Fibroblast of lung (primary cell): Measurements from ENCODE around the gene MEG3. TPM values are rescaled to one million over a fixed set of nuclear protein-coding genes. Genes with fewer than 3 reads are reported as not detected.

Experiments
- DNase-seq, 2 donors: peaks; one replicate each; pipeline versions ENCODE4 v3.0.0 to v3.0.0-alpha.2; 2010; ENCODE audit warnings: low read depth in 2 of 2
- H2AFZ ChIP-seq: 2 replicates; pipeline ENCODE4 v1.5.1; 2012; ENCODE audit warnings: low read length, control low read depth, inconsistent platforms
- H3K27ac ChIP-seq: 2 replicates; pipeline ENCODE4 v1.5.1; 2011; ENCODE audit warnings: low read length, control low read depth; ENCODE audit not compliant: insufficient read depth
- H3K27me3 ChIP-seq: 2 replicates; pipeline ENCODE4 v1.5.1; 2011; ENCODE audit warnings: mild to moderate bottlenecking, low read length; ENCODE audit not compliant: control insufficient read depth, insufficient read depth
- H3K36me3 ChIP-seq: 2 replicates; pipeline ENCODE4 v1.5.1; 2011; ENCODE audit warnings: low read length; ENCODE audit not compliant: control insufficient read depth, insufficient read depth
- H3K4me1 ChIP-seq: 2 replicates; pipeline ENCODE4 v1.5.1; 2011; ENCODE audit warnings: low read length; ENCODE audit not compliant: control insufficient read depth, insufficient read depth; ENCODE audit errors: extremely low read depth
- H3K4me2 ChIP-seq: 2 replicates; pipeline ENCODE4 v1.5.1; 2011; ENCODE audit warnings: low read length, control low read depth; ENCODE audit not compliant: insufficient read depth; ENCODE audit errors: extremely low read depth
- H3K4me3 ChIP-seq, 4 experiments: fragments of 200-600 bp in 1 of 4; sonication (generic) in 1 of 4; replicated peaks in 1 of 4; 2 replicates each; pipeline ENCODE4 v1.5.1; 2011 to 2016; ENCODE audit warnings: low read length in 4 of 4, low read depth in 3 of 4, mild to moderate bottlenecking in 3 of 4, control low read depth in 2 of 4, inconsistent platforms in 1 of 4, mixed read lengths in 1 of 4; ENCODE audit not compliant: insufficient read depth in 1 of 4; ENCODE audit errors: control extremely low read depth in 1 of 4
- H3K79me2 ChIP-seq: 2 replicates; pipeline ENCODE4 v1.5.1; 2012; ENCODE audit warnings: mild to moderate bottlenecking, low read length, inconsistent platforms; ENCODE audit not compliant: control insufficient read depth, insufficient read depth
- H3K9ac ChIP-seq: 2 replicates; pipeline ENCODE4 v1.5.1; 2011; ENCODE audit warnings: mild to moderate bottlenecking, low read length, control low read depth; ENCODE audit not compliant: insufficient read depth
- H3K9me3 ChIP-seq: 2 replicates; pipeline ENCODE4 v1.5.1; 2012; ENCODE audit warnings: low read depth, low read length; ENCODE audit not compliant: control insufficient read depth, insufficient read depth
- H4K20me1 ChIP-seq: 2 replicates; pipeline ENCODE4 v1.5.1; 2011; ENCODE audit warnings: low read length; ENCODE audit not compliant: control insufficient read depth, insufficient read depth; ENCODE audit errors: extremely low read depth
- EZH2 ChIP-seq: IDR thresholded peaks from 2 replicates; pipeline ENCODE4 v1.5.1; 2012; ENCODE audit warnings: low read length, control low read depth, mild to moderate bottlenecking; ENCODE audit errors: missing control alignments
- polyA plus RNA-seq, 2 donors: library from polyadenylated mRNA; depleted of rRNA in 1 of 2; stranded (reverse) in 1 of 2; unstranded in 1 of 2; fragments of >200 nt; gene quantifications; 2 replicates each; pipeline ENCODE4 v1.2.1, GENCODE V29; 2011 to 2012; ENCODE audit warnings: missing spikeins in 1 of 2
- total RNA-seq: library from RNA; depleted of rRNA; stranded (reverse); fragments of >200 nt; gene quantifications from 2 replicates; pipeline ENCODE4 v1.2.1, GENCODE V29; 2014
- TF ChIP-seq, protein P1 (sequence below), 2 donors: IDR thresholded peaks in 1 of 2; conservative IDR thresholded peaks in 1 of 2; 1 replicate in 1 of 2; 2 replicates in 1 of 2; pipeline ENCODE4 v1.5.1; 2011 to 2012; ENCODE audit warnings: low read length in 2 of 2, control low read depth in 1 of 2, inconsistent platforms in 1 of 2, low read depth in 1 of 2, mild to moderate bottlenecking in 1 of 2

Gene MEG3
- total and polyA plus RNA-seq, 2 donors (not counting 1 experiment from before 2014, with no cell fraction given) = 104 to 182 TPM

DNA sequence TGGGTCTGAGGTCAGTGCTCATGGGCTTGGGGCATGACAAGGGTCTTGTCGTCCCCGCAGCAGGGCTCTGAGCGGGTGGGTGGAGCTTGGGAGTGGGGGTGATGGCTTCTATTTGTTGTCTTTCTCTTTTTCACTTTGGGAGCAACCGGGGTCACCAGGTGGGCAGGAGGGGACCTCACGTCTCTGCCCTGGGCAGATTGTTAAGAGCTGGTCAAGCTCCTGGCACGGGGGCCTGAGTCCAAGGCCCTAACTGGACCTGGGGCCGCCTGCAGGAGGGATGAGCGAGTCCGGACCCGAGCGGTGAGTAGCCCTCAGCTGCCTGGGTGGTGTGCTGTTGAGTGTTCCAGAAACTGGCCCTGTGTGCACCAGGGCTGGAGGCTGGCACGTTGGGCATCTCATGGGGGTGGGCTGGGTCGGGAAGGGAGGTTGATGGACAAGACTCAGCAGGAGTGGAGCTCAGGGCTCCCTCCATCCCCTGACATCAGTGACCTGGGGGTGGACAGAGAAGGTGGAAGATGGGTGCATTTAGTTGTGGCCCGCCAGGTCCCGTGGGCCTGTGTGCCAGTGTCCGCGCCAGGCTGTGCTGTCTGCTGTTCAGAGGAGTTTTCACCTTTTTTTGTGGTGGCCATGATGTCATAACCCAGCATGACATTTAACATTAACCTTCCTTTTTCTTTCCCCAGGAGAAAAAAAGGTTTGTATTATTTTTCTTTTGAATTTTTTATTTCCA, 50.1 kb downstream of the MEG3 start:
- peaks cover 1% of the 10 kb centered on the region for H3K36me3 ChIP-seq
- H3K4me3 ChIP-seq = no peak overlapping the region
- no peaks in the 10 kb centered on the region for H3K27me3 ChIP-seq
- TF ChIP-seq, protein P1, sequence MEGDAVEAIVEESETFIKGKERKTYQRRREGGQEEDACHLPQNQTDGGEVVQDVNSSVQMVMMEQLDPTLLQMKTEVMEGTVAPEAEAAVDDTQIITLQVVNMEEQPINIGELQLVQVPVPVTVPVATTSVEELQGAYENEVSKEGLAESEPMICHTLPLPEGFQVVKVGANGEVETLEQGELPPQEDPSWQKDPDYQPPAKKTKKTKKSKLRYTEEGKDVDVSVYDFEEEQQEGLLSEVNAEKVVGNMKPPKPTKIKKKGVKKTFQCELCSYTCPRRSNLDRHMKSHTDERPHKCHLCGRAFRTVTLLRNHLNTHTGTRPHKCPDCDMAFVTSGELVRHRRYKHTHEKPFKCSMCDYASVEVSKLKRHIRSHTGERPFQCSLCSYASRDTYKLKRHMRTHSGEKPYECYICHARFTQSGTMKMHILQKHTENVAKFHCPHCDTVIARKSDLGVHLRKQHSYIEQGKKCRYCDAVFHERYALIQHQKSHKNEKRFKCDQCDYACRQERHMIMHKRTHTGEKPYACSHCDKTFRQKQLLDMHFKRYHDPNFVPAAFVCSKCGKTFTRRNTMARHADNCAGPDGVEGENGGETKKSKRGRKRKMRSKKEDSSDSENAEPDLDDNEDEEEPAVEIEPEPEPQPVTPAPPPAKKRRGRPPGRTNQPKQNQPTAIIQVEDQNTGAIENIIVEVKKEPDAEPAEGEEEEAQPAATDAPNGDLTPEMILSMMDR (conservative IDR thresholded peaks at IDR 0.05 in 1 of 2, IDR thresholded peaks at IDR 0.05 in 1 of 2; ENCODE audit: low read depth in 1 of 2, low read length in 2 of 2) = no peak
- no peak for TF ChIP-seq EZH2
- H3K79me2 ChIP-seq = peaks cover 8% of the 10 kb centered on the region
- H3K4me1 ChIP-seq = no peaks in the 10 kb centered on the region
- no peak for DNase-seq
- no peak overlapping the region for H3K9ac ChIP-seq
- no peaks in the 10 kb centered on the region for H3K9me3 ChIP-seq
- H4K20me1 ChIP-seq = no peaks in the 10 kb centered on the region
- no peak overlapping the region for H3K4me2 ChIP-seq
- H2AFZ ChIP-seq = no peak overlapping the region
- no peak overlapping the region for H3K27ac ChIP-seq

DNA sequence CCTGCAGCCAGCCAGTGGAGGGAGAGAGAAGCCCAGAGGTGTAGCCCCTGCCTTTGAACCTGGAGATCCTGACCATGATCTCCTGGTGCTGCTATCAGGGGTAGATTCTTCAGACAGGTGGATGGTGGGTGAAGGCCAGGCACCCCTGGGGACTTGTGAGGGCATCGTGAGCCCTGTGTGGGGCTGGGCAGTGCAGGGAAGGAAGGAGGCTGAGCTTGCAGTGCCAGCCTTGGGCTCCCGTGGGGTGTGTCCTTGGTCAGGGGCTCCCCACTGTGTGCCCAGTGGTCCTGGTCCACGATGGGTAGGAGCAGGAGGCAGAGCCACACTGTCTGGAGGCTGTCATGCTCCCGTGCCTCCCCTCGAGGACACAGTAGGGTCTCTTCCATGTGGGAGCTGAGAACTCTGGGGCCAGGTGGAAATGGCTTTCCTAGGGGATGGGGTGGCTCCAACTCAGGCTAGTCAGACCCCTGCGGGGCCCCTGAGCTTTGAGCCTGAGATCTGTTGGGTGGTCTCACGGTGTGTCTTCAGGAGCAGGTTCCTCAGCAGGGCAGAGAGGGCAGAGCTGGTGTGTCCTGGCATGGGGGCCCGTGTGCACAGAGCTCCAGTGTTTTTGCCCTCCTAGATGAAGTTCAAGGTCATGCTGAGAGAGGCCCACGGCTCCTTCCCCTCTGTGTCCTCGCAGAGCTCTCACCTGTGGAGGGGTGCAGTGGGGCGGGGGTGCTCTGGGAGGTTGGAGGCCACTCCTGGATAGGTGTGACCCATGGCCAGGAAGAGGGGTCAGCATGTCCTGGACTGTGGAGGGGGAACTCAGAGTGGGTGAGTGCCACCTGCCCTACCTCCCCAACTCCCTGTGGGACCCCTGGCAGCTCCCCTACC, 52.6 kb downstream of the MEG3 start:
- Histone ChIP-seq H3K9ac (no peak overlapping the region), H3K27ac (no peak overlapping the region), H3K4me2 (no peak overlapping the region), H3K79me2 (peaks cover 8% of the 10 kb centered on the region), H3K27me3 (no peaks in the 10 kb centered on the region), H3K9me3 (no peaks in the 10 kb centered on the region), H2AFZ (no peak overlapping the region), H3K4me1 (no peaks in the 10 kb centered on the region), H3K4me3 (no peak overlapping the region), H3K36me3 (peaks cover 12% of the 10 kb centered on the region), H4K20me1 (no peaks in the 10 kb centered on the region)
- DNase-seq = no peak
- TF ChIP-seq, protein P1 (conservative IDR thresholded peaks at IDR 0.05 in 1 of 2, IDR thresholded peaks at IDR 0.05 in 1 of 2; ENCODE audit: low read depth in 1 of 2, low read length in 2 of 2) = no peak
- TF ChIP-seq EZH2 = no peak

DNA sequence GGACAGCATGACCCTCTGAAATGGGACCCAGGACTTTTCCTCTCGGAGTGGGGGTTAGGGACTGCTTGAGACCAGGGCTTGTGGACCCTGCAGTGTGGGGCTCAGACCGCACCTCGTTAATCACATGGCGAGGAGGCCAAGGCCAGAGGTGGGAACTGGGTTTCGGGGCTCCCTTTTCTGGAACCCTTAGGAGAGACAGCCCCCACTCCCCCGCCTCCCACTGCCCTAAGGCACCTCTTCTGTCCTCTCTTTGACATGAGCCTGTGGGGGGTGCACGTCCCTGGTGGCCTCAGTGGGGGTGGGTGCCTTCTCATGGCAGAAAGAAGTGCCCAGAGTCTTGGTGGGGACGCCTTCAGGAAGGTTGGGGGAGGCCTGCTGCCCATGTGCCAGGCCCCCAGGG, 53.3 kb downstream of the MEG3 start:
- Histone ChIP-seq H3K27me3 (no peaks in the 10 kb centered on the region), H3K4me3 (no peak overlapping the region), H2AFZ (no peak overlapping the region), H3K9ac (no peak overlapping the region), H3K36me3 (peaks cover 12% of the 10 kb centered on the region), H3K9me3 (no peaks in the 10 kb centered on the region), H3K79me2 (peaks cover 5% of the 10 kb centered on the region), H3K4me2 (no peak overlapping the region), H4K20me1 (no peaks in the 10 kb centered on the region), H3K4me1 (no peaks in the 10 kb centered on the region), H3K27ac (no peak overlapping the region)
- DNase-seq = no peak
- TF ChIP-seq, protein P1 (conservative IDR thresholded peaks at IDR 0.05 in 1 of 2, IDR thresholded peaks at IDR 0.05 in 1 of 2; ENCODE audit: low read depth in 1 of 2, low read length in 2 of 2) = no peak
- no peak for TF ChIP-seq EZH2
